KBM-7 (cell line): Measurements from ENCODE around the gene TMEM175.
A peak's percentile ranks its signal among the peaks of the same experiment; 100 is the strongest.

Experiments
- DNase-seq: peaks from one replicate; pipeline ENCODE4 v3.0.0-alpha.2; 2015
- in situ Hi-C: fragments of 300-500 bp; cut with MboI; formaldehyde crosslinking; loops from 2 replicates; pipeline ENCODE4 v1.14.3; 2020; ENCODE audit warnings: low sequenced_read_pairs, low pct_unique_long_range_greater_than_20kb, mixed read lengths

TMEM175 gene

DNA sequence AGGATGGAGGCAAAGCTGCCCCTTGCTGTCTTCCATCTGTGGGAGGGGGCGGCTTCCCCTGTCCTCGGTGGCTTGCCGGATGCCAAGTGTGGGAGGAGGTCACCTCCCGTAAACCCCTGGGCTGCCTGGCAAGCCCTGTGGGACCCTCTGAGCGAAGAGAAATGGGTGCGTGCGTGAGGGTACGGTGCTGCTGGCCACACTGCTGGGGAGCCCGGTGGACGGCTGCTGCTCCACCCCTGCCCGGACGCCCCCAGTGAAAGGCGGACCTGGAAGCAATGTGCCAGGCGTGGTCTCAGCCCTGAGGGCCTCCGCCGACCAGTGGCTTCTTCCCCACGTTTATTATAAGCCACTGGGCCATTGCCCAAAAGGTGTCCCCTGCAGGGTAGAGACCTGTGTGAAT lies 50.0 kb downstream of the TMEM175 start:
- no peak for DNase-seq
- in situ Hi-C loops: no loop called here

DNA sequence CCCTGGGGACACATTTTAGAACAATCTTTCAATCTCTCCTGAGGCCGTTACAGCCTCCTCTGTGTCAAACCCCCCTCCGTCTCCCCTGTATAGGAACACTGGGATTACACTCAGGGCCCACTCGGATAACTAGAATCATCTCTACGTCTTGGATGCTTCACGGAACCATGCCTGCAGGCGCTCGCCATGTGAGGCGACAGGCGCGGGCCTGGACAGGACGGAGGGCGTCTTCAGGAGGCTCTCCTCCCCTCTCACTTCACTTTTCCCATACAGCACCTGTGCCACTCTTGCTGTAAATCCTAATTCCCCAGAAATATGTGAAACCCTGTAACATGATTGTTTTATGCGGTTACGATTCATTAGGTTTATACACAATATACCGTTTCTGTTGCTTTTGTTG lies 50.6 kb downstream of the TMEM175 start:
- in situ Hi-C loops: no loop called here
- DNase-seq: no peak

- no peak for DNase-seq
- in situ Hi-C loops: no loop called here
These were observed 52.2 kb downstream of the TMEM175 start for GRCh38 chr4:984336-985054.

DNA sequence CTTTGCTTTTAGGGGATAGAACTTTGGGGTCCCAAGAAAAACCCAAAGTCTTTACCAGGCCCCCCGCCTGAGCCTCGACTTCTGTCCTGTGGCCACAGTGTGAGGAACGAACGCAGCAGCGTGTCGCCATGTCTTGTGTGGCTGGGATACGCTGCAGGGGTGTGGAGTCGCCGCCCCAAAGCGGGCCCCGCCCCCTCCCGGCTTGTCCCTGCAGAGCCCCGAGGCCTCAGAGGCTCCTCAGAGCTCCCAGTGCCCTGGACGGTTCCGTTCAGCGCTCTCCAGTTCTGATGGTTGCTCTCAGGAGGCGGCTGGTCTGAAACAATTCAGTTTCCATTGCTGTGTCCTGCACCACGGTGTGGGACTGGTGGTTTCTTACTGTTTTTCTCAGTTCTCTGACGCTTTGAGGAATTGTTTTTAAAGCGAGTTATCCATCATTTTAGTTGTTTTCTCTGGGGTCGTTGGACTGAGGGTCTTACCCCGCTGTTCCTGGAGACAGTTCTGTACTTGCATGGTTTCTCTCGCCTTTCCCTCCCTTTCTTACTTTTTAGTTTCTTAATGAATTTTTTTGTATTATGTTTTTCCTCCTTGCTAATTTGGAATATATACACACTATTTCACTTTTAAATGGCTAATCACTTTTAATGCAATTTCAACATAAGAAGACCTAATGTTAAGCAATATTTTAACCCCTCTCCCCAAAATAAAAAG lies 53.0 kb downstream of the TMEM175 start:
- no peak for DNase-seq
- in situ Hi-C loops: no loop called here

- in situ Hi-C loops: no loop called here
- DNase-seq: no peak
These were observed 54.2 kb downstream of the TMEM175 start for GRCh38 chr4:986428-986878.

DNA sequence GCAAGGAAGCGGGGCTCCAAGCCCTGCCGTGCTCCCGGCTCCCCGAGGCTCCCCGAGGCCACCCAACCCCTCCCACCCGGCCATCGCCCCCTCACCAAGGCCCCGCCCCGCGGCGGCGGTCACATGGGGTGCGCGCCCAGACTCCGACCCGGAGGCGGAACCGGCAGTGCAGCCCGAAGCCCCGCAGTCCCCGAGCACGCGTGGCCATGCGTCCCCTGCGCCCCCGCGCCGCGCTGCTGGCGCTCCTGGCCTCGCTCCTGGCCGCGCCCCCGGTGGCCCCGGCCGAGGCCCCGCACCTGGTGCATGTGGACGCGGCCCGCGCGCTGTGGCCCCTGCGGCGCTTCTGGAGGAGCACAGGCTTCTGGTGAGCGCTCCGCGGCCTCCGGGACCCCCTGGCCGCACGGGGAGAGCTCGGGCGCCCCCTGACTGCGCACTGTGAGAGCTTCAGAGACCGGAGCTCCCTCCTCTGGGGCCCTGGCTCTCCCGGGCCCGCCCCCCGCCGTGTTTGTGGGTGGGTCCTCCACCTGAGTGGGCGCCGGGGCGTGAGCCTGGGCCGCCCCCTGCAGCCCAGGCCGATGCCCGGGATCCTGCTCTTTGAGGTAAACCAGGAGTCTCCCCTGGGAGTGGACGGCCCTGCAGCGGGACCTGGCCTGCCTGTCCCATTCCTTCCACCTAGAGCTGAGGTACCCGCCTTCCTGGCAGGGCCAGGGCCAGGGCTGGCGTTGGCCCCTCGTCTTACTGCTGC lies 54.8 kb downstream of the TMEM175 start, which contains the start of gene IDUA:
TSS of gene IDUA (plus strand) at position 166 of the 745 bp plus-strand sequence. CDS start at position 207, 41 bp downstream.
- peak; percentile 85 for DNase-seq
- in situ Hi-C loops: no loop called here

DNA sequence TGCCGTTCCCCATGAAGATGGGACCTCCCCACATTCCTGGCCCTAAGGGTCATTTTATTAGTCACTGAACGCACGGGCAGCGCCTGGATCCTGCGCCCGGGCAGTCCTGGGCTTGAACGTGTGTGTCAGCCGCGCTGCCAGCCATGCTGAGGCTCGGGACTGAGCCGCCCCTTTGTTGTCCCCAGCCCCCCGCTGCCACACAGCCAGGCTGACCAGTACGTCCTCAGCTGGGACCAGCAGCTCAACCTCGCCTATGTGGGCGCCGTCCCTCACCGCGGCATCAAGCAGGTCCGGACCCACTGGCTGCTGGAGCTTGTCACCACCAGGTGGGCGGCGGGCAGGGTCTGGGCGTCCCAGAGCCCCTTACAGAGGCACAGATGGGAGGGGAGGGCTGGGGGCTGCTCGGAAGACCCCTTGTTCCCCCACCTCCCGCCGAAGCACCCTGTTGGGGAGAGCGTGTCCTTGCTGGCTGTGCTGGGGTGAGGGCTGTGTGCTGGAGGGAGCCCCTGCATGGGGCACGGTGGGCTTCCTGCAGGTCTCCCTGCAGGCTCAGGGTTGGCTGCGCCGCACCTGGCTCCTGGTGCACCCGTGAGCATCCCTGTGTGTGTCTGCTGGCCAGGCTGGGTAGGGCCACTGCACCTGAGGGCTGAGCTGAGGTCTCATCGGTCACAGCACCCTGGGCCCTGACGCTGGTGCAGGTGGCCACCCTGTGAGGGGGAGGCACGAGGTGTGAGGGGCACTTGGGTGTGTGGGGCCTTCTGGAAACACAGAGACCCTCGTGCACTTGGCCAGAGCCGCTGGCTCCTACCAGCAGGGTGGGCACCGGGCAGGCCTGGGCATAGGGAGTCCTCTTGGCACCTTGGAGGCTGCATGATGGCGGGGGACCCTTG lies 55.6 kb downstream of the TMEM175 start:
- in situ Hi-C loops: no loop called here
- no peak for DNase-seq

DNA sequence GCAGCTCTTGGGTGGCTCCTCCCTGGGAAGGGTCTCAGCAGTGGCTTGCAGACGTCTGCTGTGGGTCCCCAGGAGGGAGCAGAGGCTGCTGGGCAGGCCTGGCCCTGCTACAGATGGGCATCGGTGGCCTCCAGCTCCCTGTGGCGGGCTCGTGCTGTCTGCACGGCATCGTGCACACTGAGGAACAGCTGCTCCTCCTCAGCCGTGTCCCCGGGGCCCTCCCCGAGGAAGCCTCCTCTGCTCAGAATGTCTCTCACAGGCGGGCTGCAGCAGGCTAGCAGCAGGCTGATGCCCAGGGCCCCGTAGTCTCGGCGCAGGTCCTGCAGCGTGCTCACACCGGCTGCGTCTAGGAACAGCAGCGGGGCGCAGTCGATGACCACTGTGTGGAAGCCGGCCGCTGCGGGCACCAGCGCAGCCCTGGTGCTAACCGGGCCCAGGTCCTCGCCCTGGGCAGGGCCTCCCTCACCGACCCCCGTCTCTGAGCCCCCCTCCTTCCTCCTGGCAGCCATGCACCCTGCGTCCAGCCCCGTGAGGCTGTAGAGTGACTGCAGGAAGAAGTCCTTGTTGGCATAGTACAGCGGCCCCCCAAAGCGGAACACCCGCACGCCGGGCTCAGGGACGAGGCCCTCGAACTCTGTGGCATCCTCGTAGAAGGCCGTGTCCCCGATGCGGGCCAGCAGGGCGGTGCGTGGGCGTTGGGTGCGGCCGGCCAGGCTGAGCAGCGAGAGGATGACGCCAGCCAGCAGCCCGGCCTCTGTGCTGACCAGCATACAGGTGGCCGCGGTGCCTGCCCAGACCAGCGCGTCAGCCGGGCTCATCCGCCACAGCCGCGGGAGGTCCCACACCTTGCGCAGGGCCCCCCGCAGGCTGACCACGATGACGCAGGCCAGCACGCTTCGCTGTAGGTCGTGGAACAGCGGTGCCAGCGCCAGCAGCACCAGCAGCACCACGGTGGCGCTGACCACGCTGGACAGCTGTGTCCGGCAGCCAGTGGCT lies 56.8 kb downstream of the TMEM175 start:
- DNase-seq: no peak
- in situ Hi-C loops: no loop called here

DNA sequence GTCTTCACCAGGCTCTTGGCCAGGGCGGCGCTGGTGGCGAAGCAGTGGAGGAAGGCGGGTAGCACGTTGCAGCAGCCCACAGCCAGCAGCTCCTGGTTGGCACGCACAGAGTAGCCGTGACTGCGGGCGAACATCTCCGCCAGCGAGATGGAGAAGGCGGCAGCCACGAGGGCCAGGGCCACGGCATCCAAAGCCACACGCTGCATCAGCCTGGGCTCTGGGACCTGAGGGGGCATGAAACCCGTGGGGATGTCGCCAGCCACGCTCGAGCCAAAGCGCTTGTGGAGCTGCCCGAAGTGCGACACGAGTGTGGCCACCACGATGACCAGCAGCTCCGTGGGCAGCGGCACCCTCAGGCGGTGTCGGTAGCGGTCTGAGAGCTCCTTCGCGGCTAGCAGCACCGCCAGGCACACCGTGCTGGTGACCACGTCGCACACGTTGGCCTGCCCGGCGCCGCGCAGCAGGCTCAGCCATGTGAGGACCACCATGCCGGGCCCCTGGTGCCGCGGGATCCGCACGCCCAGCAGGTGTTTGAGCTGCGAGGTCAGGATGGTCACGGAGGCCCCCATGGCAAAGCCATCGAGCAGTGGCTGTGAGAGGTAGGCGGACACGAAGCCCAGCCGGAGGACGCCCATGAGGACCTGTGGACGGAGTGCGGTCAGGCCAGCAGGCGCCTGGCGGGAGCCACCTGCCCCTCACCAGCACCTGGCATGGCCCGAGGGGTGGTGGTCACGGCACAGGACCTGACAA lies 57.6 kb downstream of the TMEM175 start:
- in situ Hi-C loops: no loop called here
- DNase-seq: no peak

GRCh38 chr4:990746-991367 lies 58.6 kb downstream of the TMEM175 start:
- DNase-seq: no peak
- in situ Hi-C loops: no loop called here

GRCh38 chr4:991451-992296 lies 59.4 kb downstream of the TMEM175 start:
- no peak for DNase-seq
- in situ Hi-C loops: no loop called here

- no peak for DNase-seq
- in situ Hi-C loops: no loop called here
These were observed 60.2 kb downstream of the TMEM175 start for GRCh38 chr4:992297-993110.

DNA sequence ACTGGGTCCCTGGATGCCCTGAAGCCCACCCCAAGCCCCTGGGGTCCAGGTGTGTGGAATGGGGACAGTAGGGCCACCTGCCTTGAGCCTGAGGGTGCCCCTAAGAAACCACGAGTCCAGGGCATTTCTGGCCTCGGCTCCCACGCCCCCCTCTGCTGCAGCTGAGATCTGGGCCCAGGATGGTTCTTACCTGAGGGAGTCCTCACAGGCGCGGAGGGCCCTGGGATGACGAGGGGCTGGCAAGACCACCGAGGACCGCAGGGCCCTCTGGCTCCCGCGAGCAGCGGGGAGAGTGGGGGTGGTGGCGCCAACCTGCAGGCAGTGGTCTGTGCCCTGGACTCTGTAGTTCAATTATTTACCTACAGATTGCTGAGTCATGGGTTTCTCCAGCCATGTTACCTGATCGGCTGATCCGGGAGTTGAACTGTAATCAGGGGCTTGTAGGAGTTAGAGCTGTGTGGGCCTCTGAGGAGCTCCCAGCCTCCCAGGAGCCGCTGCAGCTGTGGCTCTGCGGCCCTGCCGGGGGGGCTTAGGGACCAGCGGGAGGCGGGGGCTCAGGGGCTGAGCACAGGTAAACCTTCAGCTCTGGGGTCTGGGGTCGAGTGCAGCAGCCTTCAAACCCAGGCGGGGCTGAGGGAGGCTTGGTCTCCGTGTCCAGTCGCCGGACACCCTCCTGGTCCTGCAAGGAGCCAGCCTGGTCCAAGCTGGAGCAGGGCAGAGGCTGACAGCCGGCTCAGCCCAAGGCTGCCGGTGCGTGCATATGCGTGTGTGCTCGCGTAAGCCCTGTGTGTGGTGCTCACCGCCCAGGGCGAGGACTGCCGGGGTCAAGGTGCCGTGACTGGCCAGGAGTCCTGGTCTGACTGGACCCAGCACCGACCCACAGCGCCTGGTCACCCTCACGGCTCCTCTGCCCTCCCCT lies 61.1 kb downstream of the TMEM175 start, which contains the start of gene SLC26A1:
TSS of gene SLC26A1 (minus strand) at position 294 of the 919 bp plus-strand sequence. CDS start 1,701 bp downstream, outside the sequence.
- no peak for DNase-seq
- in situ Hi-C loops: no loop called here
